GM12878 (cell line): ENCODE data around the gene ARMC10. TPM values are rescaled to one million over a fixed set of nuclear protein-coding genes. Genes with fewer than 3 reads are reported as not detected.

Experiments
- ATAC-seq: fragments of 200-7000 bp; cut with Tn5 transposase; 3 replicates; pipeline ENCODE4 v1.9.1; 2020; ENCODE audit warnings: mild to moderate bottlenecking, moderate library complexity
- BruUV-seq: library from RNA; stranded (reverse); fragments of 400-500 nt; replicated peaks from 2 replicates; lab custom pipeline; 2021; lab: Mats Ljungman, UMichigan
- CTCF ChIA-PET: fragments of 300-600 bp; sonication (Branson Sonifier 250); formaldehyde crosslinking; extraction: SDS; loops from one replicate; lab custom pipeline; 2021; ENCODE audit warnings: inconsistent platforms; lab: Yijun Ruan, JAX
- POLR2A ChIA-PET: fragments of 350-600 bp; formaldehyde crosslinking; extraction: SDS; loops from one replicate; lab custom pipeline; 2021; ENCODE audit warnings: inconsistent platforms; lab: Charles Lee
- RAD21 ChIA-PET: fragments of 300-600 bp; sonication (Branson Sonifier 250); formaldehyde crosslinking; loops from one replicate; lab custom pipeline; 2023; ENCODE audit warnings: antibody characterized with exemption; ENCODE audit not compliant: unreplicated experiment; lab: Charles Lee
- SMC1A ChIA-PET: fragments of 300-600 bp; sonication (Branson Sonifier 250); formaldehyde crosslinking; loops from one replicate; lab custom pipeline; 2023; ENCODE audit not compliant: unreplicated experiment, uncharacterized antibody; lab: Charles Lee
- DNase-seq: peaks from one replicate; pipeline ENCODE4 v3.0.0-alpha.2; 2011; ENCODE audit warnings: low read depth, low spot score
- FAIRE-seq: peaks from 3 replicates; lab custom pipeline; 2011; peaks lifted over from hg19 to GRCh38; lab: Jason Lieb, UNC
- H2AFZ ChIP-seq: 2 replicates; pipeline ENCODE4 v1.6.0; 2011; ENCODE audit warnings: low read depth, low read length, control low read depth; ENCODE audit not compliant: control insufficient read depth
- H3K27ac ChIP-seq: 2 replicates; pipeline ENCODE4 v1.5.1; 2011; ENCODE audit warnings: control low read depth; ENCODE audit not compliant: control insufficient read depth, insufficient read depth
- H3K27me3 ChIP-seq, 2 experiments: replicated peaks in 1 of 2; 2 replicates each; pipeline versions ENCODE4 v1.6.0 to v1.6.1; 2011; ENCODE audit warnings: low read length in 1 of 2; ENCODE audit not compliant: control insufficient read depth in 2 of 2, insufficient read depth in 2 of 2
- H3K36me3 ChIP-seq, 2 experiments: 2 replicates each; pipeline ENCODE4 v1.5.1; 2011; ENCODE audit warnings: low read length in 1 of 2; ENCODE audit not compliant: control insufficient read depth in 2 of 2, insufficient read depth in 2 of 2
- H3K4me1 ChIP-seq: 2 replicates; pipeline ENCODE4 v1.6.1; 2011; ENCODE audit warnings: mild to moderate bottlenecking, low read length, moderate library complexity, mixed read lengths; ENCODE audit not compliant: control insufficient read depth, insufficient read depth
- H3K4me2 ChIP-seq: 2 replicates; pipeline ENCODE4 v1.6.0; 2011; ENCODE audit warnings: control low read depth; ENCODE audit not compliant: control insufficient read depth, insufficient read depth
- H3K4me3 ChIP-seq: fragments of 200-600 bp; sonication (generic); 2 replicates; pipeline ENCODE4 v1.5.1; 2016
- H3K79me2 ChIP-seq: 2 replicates; pipeline ENCODE4 v1.6.0; 2011; ENCODE audit warnings: low read length; ENCODE audit not compliant: control insufficient read depth, insufficient read depth
- H3K9ac ChIP-seq: 2 replicates; pipeline ENCODE4 v1.8.0; 2011; ENCODE audit warnings: low read length, control low read depth, mixed read lengths; ENCODE audit not compliant: control insufficient read depth, insufficient read depth
- H3K9me3 ChIP-seq: replicated peaks from 3 replicates; pipeline ENCODE4 v1.5.1; 2011; ENCODE audit warnings: mild to moderate bottlenecking, low read length; ENCODE audit not compliant: control insufficient read depth, insufficient read depth
- H4K20me1 ChIP-seq: 2 replicates; pipeline ENCODE4 v1.6.0; 2011; ENCODE audit not compliant: control insufficient read depth, insufficient read depth
- CHD2 ChIP-seq: IDR thresholded peaks from 2 replicates; pipeline ENCODE4 v1.6.1; 2011; ENCODE audit warnings: low read depth, low read length, improper control_type of control experiment, borderline replicate concordance
- EED ChIP-seq: sonication (generic); IDR thresholded peaks from 2 replicates; pipeline ENCODE4 v1.6.1; 2016; ENCODE audit warnings: antibody characterized with exemption, low read depth
- FOXK2 ChIP-seq: fragments of 450-650 bp; IDR thresholded peaks from 2 replicates; pipeline ENCODE4 v1.6.1; 2017; ENCODE audit warnings: mild to moderate bottlenecking, moderate library complexity
- MYB ChIP-seq: fragments of 150-350 bp; IDR thresholded peaks from 2 replicates; pipeline ENCODE4 v1.6.1; 2014; ENCODE audit warnings: mild to moderate bottlenecking, low read depth, low read length, borderline replicate concordance
- NBN ChIP-seq: fragments of 450-650 bp; IDR thresholded peaks from 2 replicates; pipeline ENCODE4 v1.6.1; 2016
- SMAD1 ChIP-seq: fragments of 450-650 bp; IDR thresholded peaks from 2 replicates; pipeline ENCODE4 v1.6.1; 2018; ENCODE audit warnings: mild to moderate bottlenecking, low read depth; ENCODE audit not compliant: partially characterized antibody
- SMAD5 ChIP-seq: IDR thresholded peaks from 2 replicates; pipeline ENCODE4 v1.6.1; 2016; ENCODE audit warnings: antibody characterized with exemption, low read depth
- SRF ChIP-seq, 2 experiments: IDR thresholded peaks; 2 replicates each; pipeline ENCODE4 v1.6.1; 2011; ENCODE audit warnings: low read depth in 2 of 2, low read length in 2 of 2, mild to moderate bottlenecking in 1 of 2, moderate library complexity in 1 of 2
- TCF7 ChIP-seq: IDR thresholded peaks from 2 replicates; pipeline ENCODE4 v1.6.1; 2014; ENCODE audit warnings: antibody characterized with exemption, borderline replicate concordance
- ZBED1 ChIP-seq: IDR thresholded peaks from 2 replicates; pipeline ENCODE4 v1.6.1; 2016; ENCODE audit warnings: borderline replicate concordance
- ZNF207 ChIP-seq: fragments of 450-650 bp; IDR thresholded peaks from 2 replicates; pipeline ENCODE4 v1.6.1; 2014; ENCODE audit warnings: antibody characterized with exemption, mild to moderate bottlenecking, borderline replicate concordance
- WGBS: methylation state at CpG from one replicate; pipeline ENCODE4 v1.1.6; 2016; ENCODE audit warnings: low lambda C conversion rate; ENCODE audit not compliant: insufficient replicate concordance, insufficient coverage; ENCODE audit errors: missing lambda C conversion rate; 5-methylcytosine and 5-hydroxymethylcytosine counted together
- in situ Hi-C: fragments of 300-500 bp; cut with MboI; formaldehyde crosslinking; loops from 9 replicates; pipeline ENCODE4 v1.14.3; 2018; ENCODE audit warnings: mixed read lengths
- intact Hi-C: fragments of 100-400 bp; cut with micrococcal nuclease; formaldehyde crosslinking; loops from one replicate; pipeline ENCODE4 v1.14.2; 2022; ENCODE audit not compliant: unreplicated experiment
- polyA plus RNA-seq, 11 experiments: library from polyadenylated mRNA; depleted of rRNA in 4 of 11; unstranded in 6 of 11; stranded (reverse) in 5 of 11; fragments of >200 nt; fragmentation: Nextera tagmentation in 4 of 11; fragmentation: Illumina TruSeq in 1 of 11; extraction: Ambion mirVana in 4 of 11; extraction: Trizol in 1 of 11; gene quantifications; 1 replicate in 1 of 11; 2 replicates in 10 of 11; pipeline versions ENCODE4 v1.2.1 to v1.2.3, GENCODE V29; 2011 to 2016; ENCODE audit warnings: inconsistent platforms in 2 of 11, missing spikeins in 2 of 11, low read depth in 1 of 11
- total RNA-seq, 4 experiments: library from RNA; depleted of rRNA in 3 of 4; stranded (reverse); fragments of >200 nt in 3 of 4; fragmentation: Illumina TruSeq in 1 of 4; extraction: Trizol in 1 of 4; gene quantifications; 2 replicates each; pipeline versions ENCODE4 v1.2.1 to v1.2.3, GENCODE V29; 2013 to 2021
- TF ChIP-seq, protein P1 (sequence below): fragments of 450-650 bp; IDR thresholded peaks from 2 replicates; pipeline ENCODE4 v1.6.1; 2018; ENCODE audit warnings: borderline replicate concordance, mild to moderate bottlenecking; ENCODE audit not compliant: partially characterized antibody
- TF ChIP-seq, protein P2 (sequence below): fragments of 450-650 bp; IDR thresholded peaks from 2 replicates; pipeline ENCODE4 v1.6.1; 2017; ENCODE audit warnings: mild to moderate bottlenecking, moderate library complexity
- TF ChIP-seq, protein P3 (sequence below): fragments of 450-650 bp; IDR thresholded peaks from 2 replicates; pipeline ENCODE4 v1.6.1; 2017; ENCODE audit warnings: antibody characterized with exemption, mild to moderate bottlenecking, moderate library complexity

ARMC10 gene
- total and polyA plus RNA-seq, 10 of the 15 experiments (the other 5 are each of a cell fraction or from before 2014, with no cell fraction given), result 7.0 to 38.2 (median 24.1) TPM

DNA sequence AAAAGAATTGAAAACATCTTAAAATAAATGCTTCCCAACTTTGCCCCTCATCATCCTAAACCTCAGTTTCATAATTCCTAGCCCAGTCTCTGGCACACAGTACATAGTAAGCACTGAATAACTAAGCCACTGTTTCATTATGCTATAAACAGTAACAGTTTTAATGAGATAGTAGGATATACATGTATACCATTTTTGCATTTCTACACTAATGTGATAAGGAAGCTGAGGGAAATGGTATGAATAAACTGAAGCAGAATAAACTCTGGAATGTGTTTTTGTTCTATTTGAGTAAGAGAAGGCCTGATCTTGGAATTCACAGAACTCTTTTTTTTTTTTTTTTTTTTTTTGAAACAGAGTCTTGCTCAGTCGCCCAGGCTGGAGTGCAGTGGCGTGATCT lies 65.1 kb downstream of the ARMC10 start (continued):
- TF ChIP-seq SMAD1 (no peak), EED (no peak)
- TF ChIP-seq, all 136 proteins: peak for 0

DNA sequence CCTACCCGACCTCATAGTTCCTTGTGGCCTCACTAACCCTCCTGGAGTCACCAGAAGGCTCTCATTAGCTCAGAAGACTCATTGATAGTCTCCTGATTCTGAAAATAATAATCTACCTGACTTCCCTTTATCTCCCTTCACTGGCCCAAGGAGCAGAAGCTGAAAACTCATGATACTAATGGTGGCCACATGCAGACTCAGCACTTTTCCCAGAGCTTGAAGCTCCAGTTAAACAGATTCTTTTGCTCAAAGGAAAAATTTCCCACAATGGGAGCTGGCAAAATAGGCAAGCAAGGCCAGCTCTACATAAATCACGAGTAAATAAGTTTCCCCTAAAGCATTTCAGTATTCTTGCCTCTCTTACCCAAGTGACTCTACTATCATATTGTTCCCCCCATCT lies 65.7 kb downstream of the ARMC10 start:
- no peaks in the 10 kb centered on the region; the same call in 1 of the 2 replicates for H3K79me2 ChIP-seq
- in situ Hi-C loops, result no loop called here
- FAIRE-seq (no peak), DNase-seq (no peak), ATAC-seq (no peak)
- CTCF ChIA-PET, result interaction anchor here (0.6 kb wide), 1 partner anchor 10 kb away, joined by 3 read pairs; no protein-coding TSS in a partner anchor
- no peak overlapping the region for H2AFZ ChIP-seq
- 85% methylated on average over 2 of the region's 2 CpGs for WGBS
- intact Hi-C loops, result loop anchor here (10.0 kb wide), 1 partner anchor 204 kb away; the partner anchor contains the start of genes DNAJC2 and PSMC2
- H3K9me3 ChIP-seq, result no peaks in the 10 kb centered on the region
- H3K4me3 ChIP-seq, result no peak overlapping the region
- H4K20me1 ChIP-seq, result no peaks in the 10 kb centered on the region
- POLR2A ChIA-PET, result no interaction called here
- no peak overlapping the region for H3K27ac ChIP-seq
- H3K27me3 ChIP-seq, result no peaks in the 10 kb centered on the region
- RAD21 ChIA-PET, result no interaction called here
- H3K9ac ChIP-seq, result no peak overlapping the region
- H3K36me3 ChIP-seq, result no peaks in the 10 kb centered on the region; a peak in 1 of 4 replicates
- no TSS peak for BruUV-seq
- H3K4me2 ChIP-seq, result no peak overlapping the region
- SMC1A ChIA-PET, result interaction anchor here (0.5 kb wide), 1 partner anchor 10 kb away, joined by 3 read pairs; no protein-coding TSS in a partner anchor
- H3K4me1 ChIP-seq, result 0 out of 2 replicates have a peak, but pooled peaks cover 4% of the 10 kb centered on the region
- TF ChIP-seq ZBED1, result no peak
- TF ChIP-seq MYB, result no peak
- TF ChIP-seq TCF7, result no peak
- TF ChIP-seq SMAD5, result no peak
- TF ChIP-seq, protein P1, sequence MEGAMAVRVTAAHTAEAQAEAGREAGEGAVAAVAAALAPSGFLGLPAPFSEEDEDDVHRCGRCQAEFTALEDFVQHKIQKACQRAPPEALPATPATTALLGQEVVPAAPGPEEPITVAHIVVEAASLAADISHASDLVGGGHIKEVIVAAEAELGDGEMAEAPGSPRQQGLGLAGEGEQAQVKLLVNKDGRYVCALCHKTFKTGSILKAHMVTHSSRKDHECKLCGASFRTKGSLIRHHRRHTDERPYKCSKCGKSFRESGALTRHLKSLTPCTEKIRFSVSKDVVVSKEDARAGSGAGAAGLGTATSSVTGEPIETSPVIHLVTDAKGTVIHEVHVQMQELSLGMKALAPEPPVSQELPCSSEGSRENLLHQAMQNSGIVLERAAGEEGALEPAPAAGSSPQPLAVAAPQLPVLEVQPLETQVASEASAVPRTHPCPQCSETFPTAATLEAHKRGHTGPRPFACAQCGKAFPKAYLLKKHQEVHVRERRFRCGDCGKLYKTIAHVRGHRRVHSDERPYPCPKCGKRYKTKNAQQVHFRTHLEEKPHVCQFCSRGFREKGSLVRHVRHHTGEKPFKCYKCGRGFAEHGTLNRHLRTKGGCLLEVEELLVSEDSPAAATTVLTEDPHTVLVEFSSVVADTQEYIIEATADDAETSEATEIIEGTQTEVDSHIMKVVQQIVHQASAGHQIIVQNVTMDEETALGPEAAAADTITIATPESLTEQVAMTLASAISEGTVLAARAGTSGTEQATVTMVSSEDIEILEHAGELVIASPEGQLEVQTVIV, result no peak
- no peak for TF ChIP-seq FOXK2
- TF ChIP-seq ZNF207, result no peak
- TF ChIP-seq SRF (IDR thresholded peaks at IDR 0.05; ENCODE audit: low read depth in 2 of 2, low read length in 2 of 2), result no peak
- TF ChIP-seq, protein P2, sequence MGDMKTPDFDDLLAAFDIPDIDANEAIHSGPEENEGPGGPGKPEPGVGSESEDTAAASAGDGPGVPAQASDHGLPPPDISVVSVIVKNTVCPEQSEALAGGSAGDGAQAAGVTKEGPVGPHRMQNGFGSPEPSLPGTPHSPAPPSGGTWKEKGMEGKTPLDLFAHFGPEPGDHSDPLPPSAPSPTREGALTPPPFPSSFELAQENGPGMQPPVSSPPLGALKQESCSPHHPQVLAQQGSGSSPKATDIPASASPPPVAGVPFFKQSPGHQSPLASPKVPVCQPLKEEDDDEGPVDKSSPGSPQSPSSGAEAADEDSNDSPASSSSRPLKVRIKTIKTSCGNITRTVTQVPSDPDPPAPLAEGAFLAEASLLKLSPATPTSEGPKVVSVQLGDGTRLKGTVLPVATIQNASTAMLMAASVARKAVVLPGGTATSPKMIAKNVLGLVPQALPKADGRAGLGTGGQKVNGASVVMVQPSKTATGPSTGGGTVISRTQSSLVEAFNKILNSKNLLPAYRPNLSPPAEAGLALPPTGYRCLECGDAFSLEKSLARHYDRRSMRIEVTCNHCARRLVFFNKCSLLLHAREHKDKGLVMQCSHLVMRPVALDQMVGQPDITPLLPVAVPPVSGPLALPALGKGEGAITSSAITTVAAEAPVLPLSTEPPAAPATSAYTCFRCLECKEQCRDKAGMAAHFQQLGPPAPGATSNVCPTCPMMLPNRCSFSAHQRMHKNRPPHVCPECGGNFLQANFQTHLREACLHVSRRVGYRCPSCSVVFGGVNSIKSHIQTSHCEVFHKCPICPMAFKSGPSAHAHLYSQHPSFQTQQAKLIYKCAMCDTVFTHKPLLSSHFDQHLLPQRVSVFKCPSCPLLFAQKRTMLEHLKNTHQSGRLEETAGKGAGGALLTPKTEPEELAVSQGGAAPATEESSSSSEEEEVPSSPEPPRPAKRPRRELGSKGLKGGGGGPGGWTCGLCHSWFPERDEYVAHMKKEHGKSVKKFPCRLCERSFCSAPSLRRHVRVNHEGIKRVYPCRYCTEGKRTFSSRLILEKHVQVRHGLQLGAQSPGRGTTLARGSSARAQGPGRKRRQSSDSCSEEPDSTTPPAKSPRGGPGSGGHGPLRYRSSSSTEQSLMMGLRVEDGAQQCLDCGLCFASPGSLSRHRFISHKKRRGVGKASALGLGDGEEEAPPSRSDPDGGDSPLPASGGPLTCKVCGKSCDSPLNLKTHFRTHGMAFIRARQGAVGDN, result no peak
- TF ChIP-seq, protein P3, sequence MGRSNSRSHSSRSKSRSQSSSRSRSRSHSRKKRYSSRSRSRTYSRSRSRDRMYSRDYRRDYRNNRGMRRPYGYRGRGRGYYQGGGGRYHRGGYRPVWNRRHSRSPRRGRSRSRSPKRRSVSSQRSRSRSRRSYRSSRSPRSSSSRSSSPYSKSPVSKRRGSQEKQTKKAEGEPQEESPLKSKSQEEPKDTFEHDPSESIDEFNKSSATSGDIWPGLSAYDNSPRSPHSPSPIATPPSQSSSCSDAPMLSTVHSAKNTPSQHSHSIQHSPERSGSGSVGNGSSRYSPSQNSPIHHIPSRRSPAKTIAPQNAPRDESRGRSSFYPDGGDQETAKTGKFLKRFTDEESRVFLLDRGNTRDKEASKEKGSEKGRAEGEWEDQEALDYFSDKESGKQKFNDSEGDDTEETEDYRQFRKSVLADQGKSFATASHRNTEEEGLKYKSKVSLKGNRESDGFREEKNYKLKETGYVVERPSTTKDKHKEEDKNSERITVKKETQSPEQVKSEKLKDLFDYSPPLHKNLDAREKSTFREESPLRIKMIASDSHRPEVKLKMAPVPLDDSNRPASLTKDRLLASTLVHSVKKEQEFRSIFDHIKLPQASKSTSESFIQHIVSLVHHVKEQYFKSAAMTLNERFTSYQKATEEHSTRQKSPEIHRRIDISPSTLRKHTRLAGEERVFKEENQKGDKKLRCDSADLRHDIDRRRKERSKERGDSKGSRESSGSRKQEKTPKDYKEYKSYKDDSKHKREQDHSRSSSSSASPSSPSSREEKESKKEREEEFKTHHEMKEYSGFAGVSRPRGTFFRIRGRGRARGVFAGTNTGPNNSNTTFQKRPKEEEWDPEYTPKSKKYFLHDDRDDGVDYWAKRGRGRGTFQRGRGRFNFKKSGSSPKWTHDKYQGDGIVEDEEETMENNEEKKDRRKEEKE, result no peak
- no peak for TF ChIP-seq CHD2
- TF ChIP-seq NBN, result no peak
